Measurements from ENCODE around the gene FAM47B. TPM values are rescaled to one million over a fixed set of nuclear protein-coding genes. Genes with fewer than 3 reads are reported as not detected.

The FAM47B gene
- total and polyA plus RNA-seq, 9 donors, result not detected

DNA sequence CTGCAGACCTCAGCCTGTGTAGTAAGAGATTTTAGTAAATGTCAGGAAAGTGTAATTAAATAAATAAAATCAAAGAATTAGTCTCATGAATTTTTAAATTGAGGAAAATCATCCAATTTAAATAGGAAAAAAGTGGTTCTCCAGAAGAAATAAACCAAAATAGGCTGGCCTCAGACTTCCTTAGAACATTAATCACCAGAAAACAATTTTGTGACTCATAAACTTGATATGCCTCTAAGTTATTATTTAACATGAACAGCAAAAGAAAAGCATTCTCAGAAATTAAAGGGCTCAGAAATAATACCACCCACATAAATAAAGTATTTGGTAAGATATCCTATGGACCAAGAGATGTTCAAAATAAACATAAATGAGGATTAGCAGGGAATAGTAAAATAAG lies 14.3 kb downstream of the FAM47B start:
- no peak for TF ChIP-seq CTCF (IDR thresholded peaks at IDR 0.05)
- TF ChIP-seq POLR2A (IDR thresholded peaks at IDR 0.05), result no peak
- no peak for TF ChIP-seq EP300 (IDR thresholded peaks at IDR 0.05)
- no peaks in the 10 kb centered on the region for H3K27me3 ChIP-seq
- H3K36me3 ChIP-seq, result no peaks in the 10 kb centered on the region
- H3K4me3 ChIP-seq, result no peak overlapping the region
- intact Hi-C loops (cut with DNase I), result no loop called here
- H3K4me1 ChIP-seq (ENCODE audit: insufficient read depth), result no peaks in the 10 kb centered on the region
- DNase-seq, result no peak
- no peak overlapping the region for H3K27ac ChIP-seq
- H3K9me3 ChIP-seq, result no peaks in the 10 kb centered on the region

GRCh38 chrX:34961662-34962061 lies 19.1 kb downstream of the FAM47B start:
- no peaks in the 10 kb centered on the region for H3K4me1 ChIP-seq (ENCODE audit: insufficient read depth)

GRCh38 chrX:34972206-34972605 lies 29.6 kb downstream of the FAM47B start:
- peaks cover 2% of the 10 kb centered on the region for H3K27me3 ChIP-seq
- no peak overlapping the region for H3K4me3 ChIP-seq
- H3K27ac ChIP-seq, result no peak overlapping the region
- TF ChIP-seq EP300 (IDR thresholded peaks at IDR 0.05) (no peak), POLR2A (IDR thresholded peaks at IDR 0.05) (no peak), CTCF (IDR thresholded peaks at IDR 0.05) (no peak)
- no peak for DNase-seq
- no peaks in the 10 kb centered on the region for H3K36me3 ChIP-seq
- no peaks in the 10 kb centered on the region for H3K9me3 ChIP-seq
- intact Hi-C loops (cut with DNase I), result no loop called here
- WGBS, 3 donors, result 62 to 64% (median 62%) methylated on average over 3 of the region's 3 CpGs
- no peaks in the 10 kb centered on the region for H3K4me1 ChIP-seq (ENCODE audit: insufficient read depth)

More at GRCh38 chrX:34961662-34962061, 19.1 kb downstream of the FAM47B start:
- Histone ChIP-seq H3K27ac (no peak overlapping the region), H3K4me3 (no peak overlapping the region), H3K36me3 (no peaks in the 10 kb centered on the region), H3K9me3 (no peaks in the 10 kb centered on the region), H3K27me3 (no peaks in the 10 kb centered on the region)
- intact Hi-C loops (cut with DNase I), result no loop called here
- no peak for DNase-seq
- no peak for TF ChIP-seq CTCF (IDR thresholded peaks at IDR 0.05)
- no peak for TF ChIP-seq EP300 (IDR thresholded peaks at IDR 0.05)
- TF ChIP-seq POLR2A (IDR thresholded peaks at IDR 0.05), result no peak

DNA sequence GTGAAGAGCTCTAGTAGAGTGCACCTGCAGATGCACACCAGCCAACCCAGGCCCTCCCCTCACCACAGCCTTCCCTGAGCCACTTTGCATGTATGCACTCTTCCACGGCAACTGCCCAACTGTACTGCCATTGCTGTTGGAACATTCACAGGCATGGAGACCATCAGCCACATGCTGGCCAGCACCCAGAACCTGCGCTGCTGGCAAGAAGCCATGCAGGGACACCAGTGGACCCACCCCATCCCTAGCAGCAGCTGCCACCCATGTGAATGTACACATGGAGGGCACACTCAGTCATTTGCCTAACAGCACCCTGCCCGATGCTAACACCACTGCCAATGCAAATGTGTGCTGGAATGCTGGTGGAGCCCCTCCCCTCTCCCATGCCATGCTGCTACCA lies 35.6 kb downstream of the FAM47B start:
- Histone ChIP-seq H3K4me1 (ENCODE audit: insufficient read depth) (no peaks in the 10 kb centered on the region), H3K4me3 (no peak overlapping the region), H3K27me3 (peaks cover 2% of the 10 kb centered on the region), H3K27ac (no peak overlapping the region), H3K9me3 (no peaks in the 10 kb centered on the region), H3K36me3 (no peaks in the 10 kb centered on the region)
- no peak for DNase-seq
- WGBS, 3 donors, result 80 to 93% (median 85%) methylated on average over 3 of the region's 3 CpGs
- intact Hi-C loops (cut with DNase I), result no loop called here
- TF ChIP-seq EP300 (IDR thresholded peaks at IDR 0.05) (no peak), POLR2A (IDR thresholded peaks at IDR 0.05) (no peak)

DNA sequence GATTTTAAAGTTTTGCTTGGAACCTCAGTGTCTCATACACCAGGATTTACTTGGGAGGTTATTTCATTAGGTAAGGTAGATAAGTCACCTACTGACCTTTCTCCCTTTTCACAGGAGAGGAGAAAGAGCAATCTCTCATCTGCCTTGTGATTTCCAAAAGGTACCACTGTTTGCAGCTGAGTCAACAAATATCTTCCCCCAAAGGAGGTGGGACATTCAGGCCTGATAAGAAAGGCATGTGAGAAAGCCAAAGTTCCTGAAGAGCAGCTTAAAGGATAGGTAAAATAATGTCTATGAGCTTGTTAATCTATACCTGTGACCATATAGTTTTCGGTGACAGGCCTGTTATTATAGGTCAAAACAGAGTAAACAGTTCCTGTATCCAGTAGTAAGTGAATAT lies 45.0 kb downstream of the FAM47B start:
- Histone ChIP-seq H3K4me1 (ENCODE audit: insufficient read depth) (no peaks in the 10 kb centered on the region), H3K27ac (no peak overlapping the region), H3K27me3 (no peaks in the 10 kb centered on the region), H3K9me3 (no peaks in the 10 kb centered on the region), H3K36me3 (no peaks in the 10 kb centered on the region), H3K4me3 (no peak overlapping the region)
- TF ChIP-seq POLR2A (IDR thresholded peaks at IDR 0.05) (no peak), CTCF (IDR thresholded peaks at IDR 0.05) (no peak), EP300 (IDR thresholded peaks at IDR 0.05) (no peak)
- DNase-seq, result no peak
- intact Hi-C loops (cut with DNase I), result no loop called here
- WGBS, 3 donors, result 81 to 93% (median 84%) methylated on average over 1 of the region's 1 CpG

Data from ovary (tissue), 9 donors.